RKO (cell line): ENCODE results near the gene PRLR.

Experiments
- DNase-seq: peaks from one replicate; pipeline ENCODE4 v3.0.0-alpha.2; 2016; ENCODE audit warnings: low spot score

Gene PRLR

GRCh38 chr5:35031276-35031675, 199.0 kb downstream of the PRLR start:
- no peak for DNase-seq

DNA sequence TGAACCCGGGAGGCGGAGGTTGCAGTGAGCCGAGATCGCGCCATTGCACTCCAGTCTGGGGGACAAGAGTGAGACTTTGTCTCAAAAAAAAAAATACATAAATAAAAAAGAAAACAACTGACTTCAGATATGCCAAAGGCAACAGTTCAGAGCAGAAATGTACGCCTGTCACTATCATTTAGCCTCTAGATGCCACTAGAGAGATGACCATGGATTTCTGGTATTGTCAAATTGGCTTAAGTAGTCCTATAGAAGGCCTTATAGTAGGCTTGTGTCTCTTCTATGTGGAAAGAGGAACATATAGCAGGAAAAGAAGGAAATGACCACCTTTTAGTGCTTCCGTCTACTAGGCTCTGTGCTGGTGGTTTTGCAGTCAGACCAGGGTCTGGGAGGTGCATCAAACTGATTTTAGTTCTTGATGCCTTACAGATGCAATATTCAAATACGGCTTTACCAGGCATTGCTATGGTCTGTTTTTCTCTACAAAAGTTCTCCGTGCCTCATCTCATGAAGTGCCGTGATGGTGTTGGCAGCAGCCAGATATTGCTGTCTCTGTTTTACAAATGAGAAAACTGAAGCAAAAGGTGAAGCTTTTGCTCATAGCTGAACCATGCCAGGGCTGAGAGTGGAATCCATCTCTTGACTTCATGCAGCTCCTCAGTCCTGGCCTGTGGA, 199.7 kb downstream of the PRLR start:
- peak; percentile 3 for DNase-seq

GRCh38 chr5:35029333-35029732, 201.0 kb downstream of the PRLR start:
- no peak for DNase-seq

DNA sequence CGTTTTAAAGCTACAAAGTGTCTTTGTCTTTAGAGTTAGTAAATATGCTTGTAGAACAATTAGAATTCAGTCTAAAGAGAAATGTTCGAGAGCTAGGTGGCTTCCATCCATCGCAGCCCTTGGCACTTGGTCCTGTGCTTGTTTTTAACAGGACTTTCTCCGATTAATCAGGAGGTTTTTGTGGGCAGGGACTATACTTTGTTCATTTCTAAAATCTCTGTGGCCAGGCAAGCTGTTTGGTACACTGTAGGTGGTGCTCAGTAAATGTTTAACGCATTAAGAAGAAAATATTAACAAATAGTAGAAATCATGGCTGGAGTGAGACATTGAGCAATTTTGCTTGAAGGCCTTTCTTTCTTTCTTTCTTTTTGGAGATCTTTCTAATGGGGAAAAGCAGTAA, 203.3 kb downstream of the PRLR start:
- no peak for DNase-seq

DNA sequence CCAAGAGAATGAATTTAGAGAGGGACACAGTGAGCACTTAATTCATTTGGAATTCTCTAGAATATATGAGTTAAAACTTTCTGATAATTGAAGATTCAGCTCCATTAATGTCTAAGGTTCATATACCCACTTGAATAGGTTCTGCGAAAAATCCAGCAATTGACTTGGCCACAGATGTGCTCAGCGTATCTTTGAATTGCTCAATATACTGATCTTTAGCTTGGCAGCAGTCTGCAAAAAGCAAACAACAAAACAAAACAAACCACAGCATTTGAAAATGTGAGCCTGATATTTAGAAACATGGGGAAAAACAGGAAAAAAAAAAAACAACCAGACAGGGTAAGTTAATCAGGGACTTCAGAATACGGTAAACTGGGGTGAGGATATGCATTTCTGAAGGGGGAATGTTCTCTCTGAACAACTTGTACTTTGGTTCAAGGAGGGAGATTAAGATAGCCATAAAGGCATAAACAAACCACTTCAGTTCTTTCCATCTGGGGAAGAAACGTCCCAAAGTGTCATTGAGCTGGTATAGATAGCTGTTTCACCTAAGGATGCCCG, 203.9 kb downstream of the PRLR start:
- DNase-seq, result no peak

- DNase-seq, result no peak
Observed at GRCh38 chr5:35024911-35025510, 205.3 kb downstream of the PRLR start.

GRCh38 chr5:35023391-35024178, 206.7 kb downstream of the PRLR start:
- DNase-seq, result no peak

DNA sequence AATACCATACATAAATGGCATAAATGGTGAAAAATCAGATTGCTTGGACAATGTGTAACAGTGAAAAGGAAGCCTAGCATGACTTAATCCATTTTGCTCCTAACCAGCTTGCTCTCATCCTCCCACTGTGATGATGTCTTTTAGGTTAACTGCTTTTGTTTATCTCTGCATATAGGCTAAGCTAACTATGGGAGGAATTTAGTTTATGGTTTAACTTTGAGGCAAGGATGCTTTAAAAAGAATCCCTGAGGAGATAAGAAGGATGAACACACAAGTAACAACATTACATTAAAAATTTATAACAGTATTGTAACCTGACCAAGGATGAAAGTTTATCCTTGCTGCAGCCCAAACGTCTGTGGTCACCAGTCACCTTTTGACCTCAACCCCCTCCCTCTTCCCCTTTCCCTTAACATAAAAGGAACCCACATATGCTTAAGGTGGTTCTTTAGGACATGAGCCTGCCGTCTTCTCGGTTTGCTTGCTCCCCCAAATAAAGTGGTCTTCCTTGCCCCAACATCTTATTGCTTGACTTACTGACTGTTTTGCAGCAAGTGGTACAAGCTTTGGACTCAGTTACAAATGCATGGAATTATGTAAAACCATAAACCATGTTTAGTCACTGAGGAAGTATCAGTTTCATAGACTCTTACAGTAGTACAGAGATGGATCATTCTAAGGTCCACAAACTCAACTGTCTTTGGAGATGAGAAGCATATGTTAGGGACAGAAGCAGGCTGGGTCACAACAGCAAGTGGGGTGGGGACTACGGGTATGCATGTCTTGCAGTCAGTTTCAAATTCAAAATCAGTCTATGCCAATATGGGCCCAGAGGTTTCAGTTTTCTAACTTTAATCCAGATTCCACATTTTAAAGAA, 213.9 kb downstream of the PRLR start:
- DNase-seq, result no peak

DNA sequence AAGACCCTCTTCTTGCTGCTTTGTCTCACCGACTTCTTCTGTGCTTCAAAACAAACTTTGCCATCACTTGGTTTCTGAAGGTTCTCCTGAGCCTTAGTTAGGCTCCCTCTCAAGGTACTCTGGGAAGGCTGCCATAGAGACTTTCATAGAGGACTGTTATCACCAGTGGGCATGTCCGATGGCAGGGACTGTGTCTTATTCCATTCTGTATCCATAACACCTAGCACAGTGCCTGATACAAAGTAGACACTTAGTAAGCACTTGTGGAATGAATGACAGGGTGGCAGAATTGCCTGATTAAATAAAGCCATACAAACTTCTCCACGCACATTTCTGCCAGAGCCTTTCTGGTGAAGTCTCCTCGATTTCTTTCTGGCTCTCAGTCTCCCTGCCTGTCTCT, 215.2 kb downstream of the PRLR start:
- DNase-seq, result no peak

DNA sequence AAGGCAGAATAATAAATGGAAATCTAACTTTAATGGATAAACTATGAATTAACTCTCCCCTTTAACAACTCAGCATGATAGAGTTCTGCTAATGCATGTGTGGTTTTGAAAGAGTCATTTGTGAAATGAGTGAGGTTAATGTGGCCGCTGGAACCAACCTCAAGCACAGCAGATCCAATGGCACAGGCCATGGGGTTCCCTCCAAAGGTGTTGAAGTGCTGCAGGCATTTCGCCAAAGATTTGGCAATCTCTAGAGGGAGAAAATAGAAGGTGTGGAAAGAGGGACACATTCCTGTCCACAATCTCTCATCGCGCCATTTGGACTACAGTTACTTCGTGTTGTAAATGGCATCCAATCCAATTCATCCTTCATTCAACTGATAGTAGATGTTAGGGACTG, 217.5 kb downstream of the PRLR start:
- DNase-seq, result no peak

DNA sequence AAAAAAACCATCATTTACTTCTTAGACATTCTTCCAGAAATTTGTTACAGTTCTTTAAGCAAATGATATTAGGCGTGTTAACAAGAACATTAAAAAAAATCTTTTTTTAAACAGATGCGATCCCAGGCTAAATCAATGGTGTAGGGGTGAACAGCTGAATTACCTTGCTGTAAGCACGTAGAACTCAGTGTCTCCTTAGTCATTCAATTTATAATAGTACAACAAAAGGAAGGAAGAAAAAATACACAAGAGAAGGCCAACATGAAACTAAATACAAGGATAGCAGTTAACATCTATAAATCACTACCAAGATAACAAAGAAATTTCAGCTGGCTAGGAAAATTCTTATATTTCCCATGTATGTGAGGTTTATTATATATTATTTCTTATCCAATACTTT, 217.9 kb downstream of the PRLR start:
- DNase-seq, result no peak

GRCh38 chr5:35010676-35011075, 219.6 kb downstream of the PRLR start:
- no peak for DNase-seq

GRCh38 chr5:35009657-35010056, 220.6 kb downstream of the PRLR start:
- no peak for DNase-seq

- no peak for DNase-seq
Observed at GRCh38 chr5:35009019-35009418, 221.3 kb downstream of the PRLR start.

- no peak for DNase-seq
Observed at GRCh38 chr5:35004771-35005170, 225.5 kb downstream of the PRLR start.

DNA sequence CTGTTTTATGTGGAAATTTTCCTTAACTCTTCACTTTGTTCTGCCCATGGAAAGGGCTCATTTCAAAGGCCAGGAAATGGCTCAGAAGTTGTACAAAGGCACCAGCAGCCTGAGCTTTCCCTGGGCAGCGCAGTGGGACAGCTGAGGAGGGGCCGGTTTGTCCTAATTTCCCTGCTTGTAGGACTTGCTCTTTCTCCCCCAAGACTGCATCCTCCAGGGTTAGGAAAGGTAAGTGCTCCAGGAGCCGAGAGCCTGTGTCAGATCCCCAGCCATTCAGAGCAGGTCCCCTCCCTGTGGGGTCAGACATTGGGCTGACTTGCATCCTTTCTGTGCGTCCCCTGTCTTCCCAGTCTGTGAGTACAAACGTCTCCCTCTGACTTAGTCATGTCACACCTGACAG, 226.1 kb downstream of the PRLR start:
- DNase-seq, result no peak

GRCh38 chr5:35003018-35003957, 227.0 kb downstream of the PRLR start:
- peak; percentile 53 for DNase-seq

DNA sequence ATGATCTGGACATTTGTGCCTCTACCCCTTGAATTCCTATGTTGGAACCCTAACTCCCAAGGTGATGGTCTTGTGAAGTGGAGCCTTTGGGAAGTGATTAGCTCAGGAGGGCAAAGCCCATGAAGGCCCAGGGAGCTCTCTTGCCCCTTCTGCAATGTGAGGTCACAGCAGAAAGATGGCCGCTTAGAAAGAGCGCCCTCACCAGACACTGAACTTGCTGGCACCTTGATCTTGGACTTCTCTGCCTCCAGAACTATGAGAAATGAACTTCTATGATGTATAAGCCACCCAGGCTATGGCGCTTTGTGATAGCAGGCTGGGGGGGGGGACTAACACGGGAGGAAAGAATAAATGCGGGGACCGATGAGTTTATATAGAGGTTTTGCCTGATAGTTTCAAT, 227.8 kb downstream of the PRLR start:
- DNase-seq, result no peak

GRCh38 chr5:35001842-35002241, 228.4 kb downstream of the PRLR start:
- DNase-seq, result no peak
